ENCODE data around the gene STYK1. TPM values are rescaled to one million over a fixed set of nuclear protein-coding genes. Genes with fewer than 3 reads are reported as not detected.

Gene STYK1, protein sequence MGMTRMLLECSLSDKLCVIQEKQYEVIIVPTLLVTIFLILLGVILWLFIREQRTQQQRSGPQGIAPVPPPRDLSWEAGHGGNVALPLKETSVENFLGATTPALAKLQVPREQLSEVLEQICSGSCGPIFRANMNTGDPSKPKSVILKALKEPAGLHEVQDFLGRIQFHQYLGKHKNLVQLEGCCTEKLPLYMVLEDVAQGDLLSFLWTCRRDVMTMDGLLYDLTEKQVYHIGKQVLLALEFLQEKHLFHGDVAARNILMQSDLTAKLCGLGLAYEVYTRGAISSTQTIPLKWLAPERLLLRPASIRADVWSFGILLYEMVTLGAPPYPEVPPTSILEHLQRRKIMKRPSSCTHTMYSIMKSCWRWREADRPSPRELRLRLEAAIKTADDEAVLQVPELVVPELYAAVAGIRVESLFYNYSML
- total RNA-seq (1 to 10 TPM in 1 of 2 donors, under 1 TPM in 1; 0.77 to 1.0 TPM), polyA plus RNA-seq (1 to 10 TPM in 1 of 2 donors, under 1 TPM in 1; 0.67 to 1.3 TPM)
- long read RNA-seq, donor 1 = 0 reads
- long read RNA-seq, donor 2 = 0 reads
- long read RNA-seq, donor 3 = 0 reads
- long read RNA-seq, donor 4 = 0 reads
- long read RNA-seq, donor 5 = 0 reads

DNA sequence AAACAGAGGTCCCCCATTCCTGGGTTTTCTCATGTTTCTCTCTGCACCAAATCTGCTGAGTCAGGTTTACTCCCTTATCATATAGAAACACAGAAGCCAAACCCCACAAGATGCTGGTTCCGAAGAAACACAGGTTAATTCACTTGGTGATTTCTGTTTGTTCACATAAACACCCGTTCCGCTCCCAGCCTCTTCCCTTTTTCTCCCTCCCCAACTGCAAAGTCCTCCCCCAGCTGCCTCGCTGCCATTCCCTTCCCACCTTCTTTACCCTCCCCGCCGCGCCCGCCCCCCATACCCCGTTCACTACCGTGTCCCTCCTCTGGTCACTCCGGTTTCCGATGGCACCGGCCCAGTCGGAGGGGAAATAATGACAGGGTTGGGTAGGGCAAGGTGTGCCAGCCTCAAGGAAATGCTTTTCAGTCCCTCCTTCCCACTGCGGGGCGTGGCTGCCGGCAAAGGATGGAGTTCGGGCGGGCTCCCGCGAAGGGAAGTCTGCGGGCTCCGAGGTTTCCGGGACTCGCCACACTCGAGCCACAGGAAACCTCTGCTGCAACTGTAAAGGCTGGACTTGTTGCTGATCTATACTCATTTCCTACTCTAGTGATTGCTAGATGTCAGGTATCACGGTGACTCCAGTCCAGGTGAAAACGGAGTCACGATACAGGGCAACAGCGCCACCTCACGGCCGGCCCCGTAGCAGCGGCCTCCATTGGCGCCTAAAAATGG, at the start of gene STYK1:
STYK1 (minus strand) TSS at position 394 of the 726 bp plus-strand sequence. CDS start 39,434 bp downstream, outside the sequence.
- WGBS, 2 donors = 1 to 2% methylated on average over 35 of the region's 35 CpGs

GRCh38 chr12:10722905-10723746, 49.3 kb upstream of the STYK1 start, which contains the start of gene YBX3:
YBX3 (minus strand) TSS chr12:10723323; CDS start chr12:10723111, 212 bp downstream.
- peak; percentile 87 to 90 (median 88) for DNase-seq
- WGBS, 2 donors = 0 to 1% methylated on average over 65 to 95 of the region's 95 CpGs
- H3K9ac ChIP-seq (ENCODE audit: insufficient read depth in 1 of 2, low read length in 2 of 2) = peak within 1 kb of the TSS; percentile 73 to 85

More for the DNA sequence above, at the start of gene STYK1:
- H3K27ac ChIP-seq (ENCODE audit: low read depth in 1 of 2, low read length in 1 of 2) = no peak within 1 kb of the TSS
- ATAC-seq (ENCODE audit: insufficient read depth, low FRiP score) (peak; percentile 84), DNase-seq (peak; percentile 22 to 63 (median 49))
- H3K4me1 ChIP-seq (ENCODE audit: control insufficient read depth in 5 of 5, insufficient read depth in 5 of 5, low read length in 5 of 5) = peaks cover 0 to 6% (median 0%) of the 10 kb centered on the region in 5 donors
- H3K4me3 ChIP-seq = no peak within 1 kb of the TSS
- no peak within 1 kb of the TSS for H3K9ac ChIP-seq (ENCODE audit: insufficient read depth in 1 of 2, low read length in 2 of 2)
- no peaks in the 10 kb centered on the region for H3K36me3 ChIP-seq (ENCODE audit: control insufficient read depth in 4 of 4, insufficient read depth in 4 of 4, low read length in 4 of 4)
- H3K27me3 ChIP-seq (ENCODE audit: control insufficient read depth in 3 of 3, insufficient read depth in 3 of 3, low read length in 2 of 3) = peaks cover 0 to 8% (median 5%) of the 10 kb centered on the region in 3 donors
- no peaks in the 10 kb centered on the region for H3K9me3 ChIP-seq (ENCODE audit: control insufficient read depth in 4 of 4, insufficient read depth in 3 of 4, low read length in 3 of 4)
- TF ChIP-seq, protein P1, sequence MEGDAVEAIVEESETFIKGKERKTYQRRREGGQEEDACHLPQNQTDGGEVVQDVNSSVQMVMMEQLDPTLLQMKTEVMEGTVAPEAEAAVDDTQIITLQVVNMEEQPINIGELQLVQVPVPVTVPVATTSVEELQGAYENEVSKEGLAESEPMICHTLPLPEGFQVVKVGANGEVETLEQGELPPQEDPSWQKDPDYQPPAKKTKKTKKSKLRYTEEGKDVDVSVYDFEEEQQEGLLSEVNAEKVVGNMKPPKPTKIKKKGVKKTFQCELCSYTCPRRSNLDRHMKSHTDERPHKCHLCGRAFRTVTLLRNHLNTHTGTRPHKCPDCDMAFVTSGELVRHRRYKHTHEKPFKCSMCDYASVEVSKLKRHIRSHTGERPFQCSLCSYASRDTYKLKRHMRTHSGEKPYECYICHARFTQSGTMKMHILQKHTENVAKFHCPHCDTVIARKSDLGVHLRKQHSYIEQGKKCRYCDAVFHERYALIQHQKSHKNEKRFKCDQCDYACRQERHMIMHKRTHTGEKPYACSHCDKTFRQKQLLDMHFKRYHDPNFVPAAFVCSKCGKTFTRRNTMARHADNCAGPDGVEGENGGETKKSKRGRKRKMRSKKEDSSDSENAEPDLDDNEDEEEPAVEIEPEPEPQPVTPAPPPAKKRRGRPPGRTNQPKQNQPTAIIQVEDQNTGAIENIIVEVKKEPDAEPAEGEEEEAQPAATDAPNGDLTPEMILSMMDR (IDR thresholded peaks at IDR 0.05; ENCODE audit: control extremely low read depth, extremely low read depth) = peak; percentile 68

GRCh38 chr12:10722502-10722904, 48.7 kb upstream of the STYK1 start:
- DNase-seq (no peak), ATAC-seq (ENCODE audit: insufficient read depth, low FRiP score) (peak; percentile 59)
- Histone ChIP-seq H3K27ac (ENCODE audit: low read depth in 1 of 2, low read length in 1 of 2) (peak overlapping the region; percentile 98 to 99), H3K9ac (ENCODE audit: insufficient read depth in 1 of 2, low read length in 2 of 2) (peak overlapping the region; percentile 73 to 85), H3K4me1 (ENCODE audit: control insufficient read depth in 5 of 5, insufficient read depth in 5 of 5, low read length in 5 of 5) (peaks cover 0 to 24% (median 13%) of the 10 kb centered on the region in 5 donors), H3K27me3 (ENCODE audit: control insufficient read depth in 3 of 3, insufficient read depth in 3 of 3, low read length in 2 of 3) (peaks cover 0 to 12% (median 7%) of the 10 kb centered on the region in 3 donors), H3K9me3 (ENCODE audit: control insufficient read depth in 4 of 4, insufficient read depth in 3 of 4, low read length in 3 of 4) (no peaks in the 10 kb centered on the region), H3K4me3 (peak overlapping the region; percentile 88), H3K36me3 (ENCODE audit: control insufficient read depth in 4 of 4, insufficient read depth in 4 of 4, low read length in 4 of 4) (no peaks in the 10 kb centered on the region)
- WGBS, 2 donors = 0 to 1% methylated on average over 24 to 36 of the region's 36 CpGs
- TF ChIP-seq, protein P1 (IDR thresholded peaks at IDR 0.05; ENCODE audit: control extremely low read depth, extremely low read depth) = no peak

More at GRCh38 chr12:10722905-10723746, 49.3 kb upstream of the STYK1 start, which contains the start of gene YBX3:
- H3K27me3 ChIP-seq (ENCODE audit: control insufficient read depth in 3 of 3, insufficient read depth in 3 of 3, low read length in 2 of 3) = peaks cover 0 to 12% (median 7%) of the 10 kb centered on the region in 3 donors
- ATAC-seq (ENCODE audit: insufficient read depth, low FRiP score) = peak; percentile 70
- peak within 1 kb of the TSS; percentile 98 to 99 for H3K27ac ChIP-seq (ENCODE audit: low read depth in 1 of 2, low read length in 1 of 2)
- H3K9me3 ChIP-seq (ENCODE audit: control insufficient read depth in 4 of 4, insufficient read depth in 3 of 4, low read length in 3 of 4) = no peaks in the 10 kb centered on the region
- H3K4me3 ChIP-seq = peak within 1 kb of the TSS; percentile 88
- H3K36me3 ChIP-seq (ENCODE audit: control insufficient read depth in 4 of 4, insufficient read depth in 4 of 4, low read length in 4 of 4) = no peaks in the 10 kb centered on the region
- H3K4me1 ChIP-seq (ENCODE audit: control insufficient read depth in 5 of 5, insufficient read depth in 5 of 5, low read length in 5 of 5) = peaks cover 0 to 24% (median 12%) of the 10 kb centered on the region in 5 donors
- TF ChIP-seq, protein P1 (IDR thresholded peaks at IDR 0.05; ENCODE audit: control extremely low read depth, extremely low read depth) = no peak
